Tibial nerve (tissue), 3 donors: ENCODE measurements around the gene ITPKC.
"Not testable (repeated sequence)": the region's sequence is repeated elsewhere in the genome, so short reads cannot be mapped to it uniquely, and the experiment has no call there.

ENCODE experiments used
- CTCF ChIP-seq, 5 experiments: fragments of 200-600 bp in 3 of 5; fragments of 450-650 bp in 2 of 5; sonication (generic) in 3 of 5; IDR thresholded peaks; one replicate each; pipeline ENCODE4 v1.5.1; 2016 to 2019; ENCODE audit warnings: antibody characterized with exemption in 5 of 5, mild to moderate bottlenecking in 3 of 5, moderate library complexity in 2 of 5
- POLR2A ChIP-seq, 2 donors: fragments of 450-650 bp; IDR thresholded peaks; one replicate each; pipeline ENCODE4 v1.6.1; 2017; ENCODE audit warnings: antibody characterized with exemption in 2 of 2, mild to moderate bottlenecking in 2 of 2, moderate library complexity in 2 of 2

DNA sequence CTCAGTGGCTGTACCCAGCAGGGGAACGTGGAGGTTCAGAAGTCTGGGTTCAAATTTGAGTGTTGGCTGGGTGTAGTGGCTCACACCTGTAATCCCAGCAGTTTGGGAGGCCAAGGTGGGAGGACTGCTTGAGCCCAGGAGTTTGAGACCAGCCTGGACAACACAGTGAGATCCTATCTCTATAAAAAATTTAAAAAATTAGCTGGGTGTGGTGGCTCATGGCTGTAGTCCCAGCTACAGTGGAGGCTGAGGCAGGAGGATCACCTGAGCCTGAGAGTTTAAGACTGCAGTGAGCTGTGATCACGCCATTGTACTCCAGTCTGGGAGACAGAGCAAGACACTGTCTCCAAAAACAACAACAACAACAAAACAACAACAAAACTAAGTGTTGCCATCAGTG, 67.2 kb downstream of the ITPKC start:
- TF ChIP-seq CTCF, POLR2A (IDR thresholded peaks at IDR 0.05): not testable (repeated sequence)
